Caki2 (cell line): ENCODE measurements around the gene CUEDC1. TPM values are rescaled to one million over a fixed set of nuclear protein-coding genes. Genes with fewer than 3 reads are reported as not detected.
"Not testable (repeated sequence)": the region's sequence is repeated elsewhere in the genome, so short reads cannot be mapped to it uniquely, and the experiment has no call there.

Experiments used
- DNase-seq: peaks from one replicate; pipeline ENCODE4 v3.0.0-alpha.2; 2015; ENCODE audit warnings: low read depth
- in situ Hi-C: cut with HindIII; loops from 2 replicates; pipeline ENCODE4 v1.10.0; 2016; ENCODE audit warnings: low sequenced_read_pairs, low pct_unique_long_range_greater_than_20kb, mixed read lengths
- total RNA-seq: library from RNA; depleted of rRNA; stranded (reverse); fragments of >200 nt; shearing (Covaris generic); gene quantifications from 2 replicates; pipeline ENCODE4 v1.2.3, GENCODE V29; 2014; ENCODE audit warnings: low replicate concordance

CUEDC1 gene
- total RNA-seq, 1 experiment from 2014 or later, result 24.8 TPM

GRCh38 chr17:57965521-57966160 is 10.4 kb upstream of the CUEDC1 start:
- in situ Hi-C loops, result no loop called here
- DNase-seq, result no peak

DNA sequence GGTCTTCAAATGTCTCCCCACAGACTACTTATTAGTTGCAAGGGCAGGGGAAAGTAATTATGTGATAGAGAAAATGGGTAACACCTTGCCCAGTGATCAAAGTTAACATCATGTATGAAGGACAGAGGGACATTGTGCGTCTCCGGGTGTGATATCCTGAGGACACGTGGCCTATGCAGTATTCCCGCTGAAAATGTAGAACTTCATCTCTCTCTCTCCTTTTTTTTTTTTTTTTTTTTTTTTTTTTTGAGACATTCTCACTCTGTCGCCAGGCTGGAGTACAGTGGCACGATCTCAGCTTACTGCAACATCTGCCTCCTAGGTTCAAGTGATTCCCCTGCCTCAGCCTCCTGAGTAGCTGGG is 7.9 kb upstream of the CUEDC1 start:
- in situ Hi-C loops, result no loop called here
- no peak for DNase-seq

- no peak for DNase-seq
- in situ Hi-C loops, result no loop called here
Observed at GRCh38 chr17:57962279-57963148, 7.3 kb upstream of the CUEDC1 start.

- in situ Hi-C loops, result no loop called here
- DNase-seq, result no peak
Observed at GRCh38 chr17:57959929-57960328, 4.7 kb upstream of the CUEDC1 start.

DNA sequence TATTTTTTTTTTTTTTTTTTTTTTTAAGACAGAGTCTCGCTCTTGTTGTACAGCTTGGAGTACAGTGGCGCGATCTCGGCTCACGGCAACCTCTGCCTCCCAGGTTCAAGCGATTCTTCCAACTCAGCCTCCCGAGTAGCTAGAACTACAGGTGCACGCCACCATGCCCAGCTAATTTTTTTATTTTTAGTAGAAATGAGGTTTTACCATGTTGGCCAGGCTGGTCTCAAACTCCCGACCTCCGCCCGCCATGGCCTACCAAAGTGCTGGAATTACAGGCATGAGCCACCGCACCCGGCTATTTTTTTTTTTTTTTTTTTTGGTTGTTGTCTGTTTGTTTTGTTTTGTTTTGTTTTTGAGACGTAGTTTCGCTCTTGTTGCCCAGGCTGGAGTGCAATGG is 3.2 kb upstream of the CUEDC1 start:
- in situ Hi-C loops, DNase-seq: not testable (repeated sequence)

DNA sequence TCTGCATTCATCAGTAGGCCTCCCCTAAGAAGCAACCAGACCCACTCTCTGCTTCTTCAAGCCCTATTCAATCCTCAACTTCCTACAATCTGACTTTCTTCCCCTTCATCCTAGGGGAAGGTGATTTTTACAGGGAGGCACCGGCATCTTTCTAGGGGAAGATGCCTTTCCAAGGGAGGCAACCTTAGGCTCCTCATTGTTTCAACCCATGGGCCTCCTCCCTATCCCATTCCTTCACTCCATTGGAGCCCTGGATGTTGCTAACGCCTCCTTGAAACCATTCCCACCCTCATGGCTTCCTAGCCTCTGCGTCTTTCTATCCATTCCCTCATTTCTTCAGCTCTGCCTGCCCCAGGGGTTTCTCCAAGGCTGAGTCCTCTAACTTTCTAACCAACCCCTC is 2.7 kb upstream of the CUEDC1 start:
- in situ Hi-C loops, result no loop called here

GRCh38 chr17:57957120-57957850 is 2.1 kb upstream of the CUEDC1 start:
- in situ Hi-C loops, result no loop called here
- DNase-seq, result no peak

More for the DNA sequence above, 2.7 kb upstream of the CUEDC1 start:
- DNase-seq, result no peak

GRCh38 chr17:57956291-57957119 is 1.3 kb upstream of the CUEDC1 start:
- no peak for DNase-seq
- in situ Hi-C loops, result no loop called here

GRCh38 chr17:57954397-57955182 is 622 bp downstream of the CUEDC1 start:
- in situ Hi-C loops, result no loop called here
- DNase-seq, result peak; percentile 76

DNA sequence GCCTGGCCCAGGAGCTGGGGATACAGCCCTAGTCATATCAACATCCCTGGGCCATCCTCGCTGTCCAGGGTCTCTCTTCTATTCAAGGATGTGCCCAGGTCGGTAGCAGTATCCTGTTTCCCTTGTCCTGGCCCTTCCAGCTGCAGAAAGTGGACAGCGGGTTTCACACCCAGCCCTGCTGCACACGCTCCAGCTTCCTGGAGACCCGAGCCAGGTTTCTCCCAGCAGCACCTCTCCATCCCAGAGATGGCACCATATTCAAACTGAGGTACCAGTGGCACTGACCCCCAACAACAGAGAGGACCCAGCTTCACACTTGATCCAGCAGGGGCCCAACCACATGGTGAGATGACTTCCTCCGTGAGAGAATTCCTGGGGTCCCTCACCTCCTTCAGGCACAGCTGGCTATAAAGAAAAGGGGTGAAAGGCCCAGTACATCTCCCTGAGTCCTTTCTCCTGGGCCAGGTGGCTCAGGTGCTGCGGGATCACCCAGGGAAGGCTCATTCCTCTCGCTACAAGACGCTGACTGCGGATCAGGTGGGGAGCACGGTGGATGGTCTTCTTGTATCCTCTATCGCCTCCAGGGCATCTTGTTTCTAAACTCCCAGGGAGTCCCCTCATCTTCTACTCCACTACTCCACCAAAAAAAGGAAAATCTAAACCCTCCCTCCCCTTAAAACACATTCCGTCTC is 1.4 kb downstream of the CUEDC1 start:
- in situ Hi-C loops, result no loop called here
- no peak for DNase-seq

- in situ Hi-C loops, result no loop called here
- no peak for DNase-seq
Observed at GRCh38 chr17:57953219-57953618, 2.0 kb downstream of the CUEDC1 start.

DNA sequence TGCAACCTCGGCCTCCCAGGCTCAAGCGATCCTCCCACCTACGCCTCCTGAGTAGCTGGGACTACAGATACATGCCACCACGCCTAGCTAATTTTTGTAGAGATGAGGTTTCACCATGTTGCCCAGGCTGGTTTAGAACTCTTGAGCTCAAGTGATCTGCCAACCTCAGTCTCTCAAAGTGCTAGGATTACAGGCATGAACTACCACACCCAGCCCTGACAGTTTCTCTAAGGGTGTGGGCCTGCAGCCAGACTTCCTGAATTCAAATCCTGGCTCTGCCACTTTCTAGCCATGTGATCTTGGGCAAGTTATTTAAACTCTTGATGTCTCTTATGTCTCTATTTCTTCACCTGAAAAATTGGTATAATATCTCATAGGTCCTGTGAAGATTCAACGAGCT is 5.6 kb downstream of the CUEDC1 start:
- in situ Hi-C loops, result no loop called here
- DNase-seq, result no peak

GRCh38 chr17:57948555-57949420 is 6.4 kb downstream of the CUEDC1 start:
- in situ Hi-C loops, result no loop called here
- peak; percentile 98 for DNase-seq

- in situ Hi-C loops, result no loop called here
- no peak for DNase-seq
Observed at GRCh38 chr17:57948169-57948554, 7.0 kb downstream of the CUEDC1 start.

DNA sequence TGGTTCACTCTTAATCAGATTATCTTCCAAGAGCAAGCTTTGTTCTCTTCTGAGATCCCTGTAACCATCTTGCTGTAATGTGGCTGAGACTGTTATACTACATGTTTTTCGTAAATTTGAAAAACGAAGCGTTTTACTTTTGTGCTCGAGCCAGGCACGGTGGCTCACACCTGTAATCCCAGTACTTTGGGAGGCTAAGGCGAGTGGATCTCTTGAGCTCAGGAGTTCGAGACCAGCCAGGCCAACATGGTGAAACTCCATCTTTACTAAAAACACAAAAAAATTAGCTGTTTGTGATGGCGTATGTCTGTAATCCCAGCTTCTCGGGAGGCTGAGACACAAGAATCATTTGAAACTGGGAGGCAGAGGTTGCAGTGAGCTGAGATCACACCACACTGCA is 7.8 kb downstream of the CUEDC1 start:
- in situ Hi-C loops, result no loop called here
- no peak for DNase-seq

GRCh38 chr17:57946798-57947358 is 8.3 kb downstream of the CUEDC1 start:
- DNase-seq, result no peak
- in situ Hi-C loops, result no loop called here
